ENCODE results near the gene ELAC2.

ELAC2 gene
- 90.8 to 94.1 reads per million in 2 donors for total RNA-seq

DNA sequence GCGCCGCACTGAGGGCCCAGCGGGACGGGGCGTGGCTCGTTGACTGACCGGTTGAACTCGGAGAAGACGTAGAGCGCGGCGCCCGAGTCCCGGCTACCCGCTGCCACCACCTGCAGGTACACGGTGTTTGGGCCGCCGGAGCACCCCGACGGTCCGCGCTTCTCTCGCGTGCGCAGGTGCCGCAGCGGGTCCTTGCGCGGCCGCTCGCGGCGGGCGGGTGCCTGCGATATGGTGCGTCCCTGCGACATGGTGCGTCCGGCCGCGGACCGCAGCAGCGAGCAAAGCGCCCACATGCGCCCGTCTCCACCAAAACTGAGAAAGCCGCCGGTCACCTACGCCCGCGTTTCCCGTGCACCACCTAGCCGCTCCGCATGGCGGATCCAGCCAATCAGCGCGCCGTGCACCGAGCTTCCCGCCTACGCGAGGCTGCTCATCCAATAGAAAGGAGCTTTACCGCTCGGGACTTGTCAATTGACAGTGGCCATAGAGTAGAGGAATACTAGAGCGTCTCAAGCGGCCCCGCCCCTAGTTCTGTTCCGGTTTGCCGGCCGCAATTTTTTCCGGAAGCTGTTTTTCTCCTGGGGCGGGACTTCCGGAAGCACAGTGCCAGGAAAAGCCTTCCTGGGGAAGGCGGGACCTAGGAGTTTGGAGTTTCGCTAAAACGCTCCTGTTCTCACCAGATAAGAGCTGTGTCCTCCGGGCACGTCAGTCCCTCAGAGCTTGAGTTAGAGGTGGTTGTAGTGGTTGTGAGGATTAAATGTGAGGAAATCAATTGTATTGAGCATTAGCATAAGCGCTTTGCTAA, at the start of gene ELAC2:
TSS of gene ELAC2 (minus strand) at position 373 of the 805 bp plus-strand sequence. CDS start at position 293, 80 bp downstream.
- DNase-seq: peak; percentile 91

- no peak for DNase-seq
These were observed 47.2 kb upstream of the ELAC2 start for GRCh38 chr17:13065032-13065431.

- DNase-seq: no peak
These were observed 37.3 kb upstream of the ELAC2 start for GRCh38 chr17:13055131-13055530.

GRCh38 chr17:13054666-13055065, 36.8 kb upstream of the ELAC2 start:
- DNase-seq: no peak

GRCh38 chr17:13051915-13052314, 34.1 kb upstream of the ELAC2 start:
- DNase-seq: no peak

DNA sequence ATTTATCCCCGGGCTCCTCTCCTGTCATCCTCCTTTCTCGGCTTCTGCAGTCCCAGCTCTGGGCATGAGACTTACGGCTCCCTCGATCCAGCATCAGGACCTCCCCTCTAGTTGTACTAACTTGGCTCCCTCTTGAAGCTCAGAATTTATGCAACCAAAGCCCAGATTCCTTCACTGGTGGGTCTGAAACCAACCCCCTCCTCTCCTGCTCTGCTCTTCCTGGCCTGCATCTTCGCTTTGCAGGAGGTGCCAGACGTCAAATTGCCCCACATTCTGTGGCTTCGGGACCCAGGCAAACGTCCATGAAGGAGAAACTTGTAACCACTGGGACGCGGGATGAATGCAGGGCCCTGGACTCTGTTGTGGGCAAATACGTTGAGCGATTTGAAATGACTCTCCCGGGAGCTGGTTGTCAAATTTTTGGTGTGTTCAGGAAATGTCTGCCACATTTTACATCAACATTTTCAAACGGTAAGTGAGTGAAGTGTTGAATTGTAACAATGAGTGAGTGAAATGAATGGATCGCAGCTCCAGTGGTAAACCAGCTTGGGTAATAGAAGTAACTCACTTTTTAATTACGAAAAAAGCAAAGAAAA, 29.3 kb upstream of the ELAC2 start:
- no peak for DNase-seq

- DNase-seq: no peak
These were observed 28.5 kb upstream of the ELAC2 start for GRCh38 chr17:13046361-13046760.

DNA sequence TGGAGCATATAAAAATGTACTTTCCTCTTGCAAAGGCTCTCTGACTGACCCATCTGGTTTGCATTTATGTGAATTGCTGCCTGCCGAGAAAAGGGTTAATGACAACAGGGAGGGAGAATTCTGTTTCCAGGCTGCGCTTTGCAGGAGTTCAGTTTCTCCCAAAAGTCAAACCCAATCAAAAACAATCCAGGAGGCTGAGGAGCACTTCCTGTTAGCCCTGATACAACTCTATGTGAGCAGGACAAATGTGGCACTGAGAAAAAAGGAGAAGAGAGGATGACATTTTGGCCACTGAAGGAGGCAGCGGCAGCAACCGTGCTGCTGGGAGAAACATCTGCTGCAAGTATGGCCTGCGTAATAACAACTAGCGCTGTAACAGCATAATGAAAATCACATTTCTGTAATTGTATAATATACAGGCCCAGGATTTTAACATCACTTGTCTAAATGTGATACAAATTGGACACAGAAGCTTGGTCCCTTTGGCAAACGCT, 26.8 kb upstream of the ELAC2 start:
- DNase-seq: no peak

DNA sequence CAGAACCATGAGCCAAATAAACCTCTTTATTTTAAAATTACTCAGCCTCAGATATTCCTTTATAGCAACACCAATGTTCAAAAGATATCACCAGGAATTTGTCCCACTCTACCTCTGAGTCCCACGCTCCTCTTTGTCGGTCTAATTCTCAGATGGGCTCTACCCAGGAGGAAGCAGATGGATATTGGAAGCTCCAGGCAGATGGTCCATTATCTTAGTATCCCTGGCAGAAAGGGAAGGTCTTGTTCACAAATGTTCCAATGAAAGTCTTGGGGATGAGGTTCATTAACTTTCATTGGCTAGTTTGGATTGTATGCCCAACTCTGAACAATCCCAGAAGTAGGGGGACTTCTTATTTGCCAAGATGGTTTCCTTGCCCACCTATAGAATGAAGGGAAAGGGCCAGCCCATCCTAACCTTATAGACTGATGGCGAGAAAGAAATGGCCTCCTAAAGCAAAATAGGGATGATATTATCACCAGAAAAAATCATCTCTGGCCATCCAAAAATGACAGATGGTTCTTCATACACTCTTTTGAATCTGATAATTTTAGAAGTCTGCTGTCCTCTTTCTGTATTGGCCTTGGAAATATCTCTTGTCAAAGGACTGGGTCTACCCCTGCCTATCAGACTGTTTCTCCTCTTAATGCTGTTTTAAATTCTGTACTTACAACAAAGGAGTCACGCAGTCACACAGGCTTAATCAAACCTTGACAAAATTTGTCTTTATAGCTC, 21.3 kb upstream of the ELAC2 start:
- DNase-seq: no peak

DNA sequence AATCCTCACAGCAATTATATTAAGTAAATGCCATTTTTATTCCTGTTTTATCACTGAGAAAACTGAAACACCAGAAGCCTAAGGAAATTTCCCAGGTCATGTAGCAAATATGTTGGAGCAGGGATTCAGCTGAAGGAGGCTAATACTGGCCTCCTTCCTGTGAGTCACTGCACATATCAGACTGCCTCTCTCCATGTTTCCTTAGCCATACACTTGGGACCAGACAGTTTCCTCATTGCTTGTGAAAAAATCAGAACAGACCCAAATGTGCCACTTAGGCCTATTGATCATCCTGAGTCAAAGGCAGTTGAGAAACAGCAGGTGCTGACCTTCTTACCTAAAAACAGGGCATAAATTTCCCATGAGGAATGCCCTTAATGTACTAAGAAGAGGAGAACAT, 18.9 kb upstream of the ELAC2 start:
- no peak for DNase-seq

GRCh38 chr17:13035420-13035819, 17.6 kb upstream of the ELAC2 start:
- DNase-seq: no peak

- DNase-seq: no peak
These were observed 14.0 kb upstream of the ELAC2 start for GRCh38 chr17:13031718-13032350.

GRCh38 chr17:13030459-13031300, 12.9 kb upstream of the ELAC2 start:
- DNase-seq: no peak

GRCh38 chr17:13030056-13030455, 12.2 kb upstream of the ELAC2 start:
- DNase-seq: no peak

DNA sequence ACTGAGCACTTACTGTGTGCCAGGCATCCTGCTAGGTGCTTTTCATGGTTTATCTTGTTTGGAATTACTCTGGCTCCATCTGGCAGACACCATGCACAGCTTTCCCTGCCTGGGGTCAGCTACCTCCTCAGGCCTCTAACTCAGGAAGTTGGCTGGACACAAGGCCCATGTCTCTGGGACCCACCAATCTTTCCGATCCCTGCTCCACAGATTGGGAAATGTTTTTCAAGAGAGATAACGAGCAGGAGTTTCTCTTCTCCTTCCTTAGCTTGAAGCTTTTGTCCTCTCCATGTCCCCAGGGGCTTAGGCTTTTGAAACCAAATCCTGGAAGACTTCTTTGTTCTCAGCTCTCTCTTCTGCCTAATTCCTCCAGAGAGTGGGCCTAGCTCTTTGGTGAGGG, 11.5 kb upstream of the ELAC2 start:
- DNase-seq: no peak

DNA sequence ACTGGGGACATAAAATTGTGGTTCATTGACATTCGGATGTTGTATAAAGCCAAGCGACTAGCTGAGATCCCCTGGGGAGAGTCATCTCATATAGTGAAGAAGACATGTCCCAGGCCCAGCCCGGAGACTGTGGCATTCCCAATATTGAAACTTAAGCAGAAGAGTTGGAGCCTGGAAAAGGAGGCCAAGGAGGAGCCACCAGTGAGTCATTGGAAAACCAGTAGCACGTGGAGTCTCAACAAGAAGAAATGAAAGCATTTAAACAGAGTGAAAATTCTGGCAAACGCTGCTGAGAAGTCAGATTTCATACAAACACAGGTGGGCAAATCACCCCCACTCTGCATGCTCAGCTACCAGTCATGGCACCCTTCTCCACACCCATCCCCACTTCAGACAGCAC, 9.4 kb upstream of the ELAC2 start:
- DNase-seq: no peak

GRCh38 chr17:13025687-13026086, 7.9 kb upstream of the ELAC2 start:
- DNase-seq: no peak

GRCh38 chr17:13025258-13025627, 7.4 kb upstream of the ELAC2 start:
- no peak for DNase-seq

- DNase-seq: peak; percentile 16
These were observed 6.9 kb upstream of the ELAC2 start for GRCh38 chr17:13024526-13025257.

DNA sequence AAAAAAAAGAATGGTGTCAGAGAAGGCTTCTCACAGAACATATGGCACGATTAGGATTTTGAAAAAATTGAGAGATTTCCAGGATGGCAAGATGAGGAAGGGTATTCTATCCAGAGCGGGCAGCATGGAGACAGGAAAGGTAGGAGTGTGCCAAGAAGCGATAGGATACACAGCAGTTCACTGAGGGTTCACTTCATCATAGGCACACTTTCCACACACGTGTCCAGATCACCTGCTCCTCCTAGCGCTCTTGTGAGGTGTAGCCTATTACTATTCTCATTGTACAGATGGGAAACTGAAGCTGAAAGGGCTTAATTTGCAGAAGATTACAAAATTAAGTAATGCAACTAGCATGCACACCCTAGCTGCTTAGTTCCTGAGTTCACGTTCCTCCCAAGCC, 6.2 kb upstream of the ELAC2 start:
- no peak for DNase-seq

GRCh38 chr17:13016881-13017654, 759 bp downstream of the ELAC2 start:
- DNase-seq: no peak

Data from activated gamma-delta T cell (primary cell).